ENCODE measurements around the gene EIF2D. TPM values are rescaled to one million over a fixed set of nuclear protein-coding genes. Genes with fewer than 3 reads are reported as not detected.

EIF2D gene
- total RNA-seq, 1 experiment from 2014 or later, result 51.8 TPM

DNA sequence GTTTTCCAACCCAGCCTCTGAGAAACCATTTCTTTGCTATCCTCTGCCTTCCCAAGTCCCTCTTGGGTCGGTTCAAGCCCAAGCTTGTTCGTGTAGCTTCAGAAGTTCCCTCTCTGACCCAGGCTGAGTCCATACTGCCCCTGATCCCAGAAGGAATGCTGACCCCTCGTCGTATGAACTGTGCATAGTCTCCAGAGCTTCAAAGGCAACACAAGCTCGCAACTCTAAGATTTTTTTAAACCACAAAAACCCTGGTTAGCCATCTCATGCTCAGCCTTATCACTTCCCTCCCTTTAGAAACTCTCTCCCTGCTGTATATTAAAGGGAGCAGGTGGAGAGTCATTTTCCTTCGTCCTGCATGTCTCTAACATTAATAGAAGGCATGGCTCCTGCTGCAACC is 23.8 kb downstream of the EIF2D start:
- Histone ChIP-seq H3K4me3 (ENCODE audit: low read length) (no peak overlapping the region), H3K4me1 (ENCODE audit: low read length) (peaks cover 6% of the 10 kb centered on the region), H3K79me2 (ENCODE audit: low read length) (no peaks in the 10 kb centered on the region), H3K4me2 (ENCODE audit: low read depth, low read length, poor library complexity, severe bottlenecking) (no peak overlapping the region), H3K27me3 (ENCODE audit: low read length) (no peaks in the 10 kb centered on the region), H3K9me3 (ENCODE audit: low read length) (no peaks in the 10 kb centered on the region), H3K9ac (ENCODE audit: low read length) (no peak overlapping the region), H2AFZ (ENCODE audit: low read length) (no peak overlapping the region), H4K20me1 (ENCODE audit: insufficient read depth, low read depth, low read length) (no peaks in the 10 kb centered on the region), H3K36me3 (ENCODE audit: insufficient read depth, low read length) (peaks cover 10% of the 10 kb centered on the region; the same call in 1 of the 2 replicates), H3K27ac (ENCODE audit: low read length) (no peak overlapping the region), H3K9me2 (replicated peaks; ENCODE audit: insufficient read depth, low read length) (no peaks in the 10 kb centered on the region)
- DNase-seq, result no peak

DNA sequence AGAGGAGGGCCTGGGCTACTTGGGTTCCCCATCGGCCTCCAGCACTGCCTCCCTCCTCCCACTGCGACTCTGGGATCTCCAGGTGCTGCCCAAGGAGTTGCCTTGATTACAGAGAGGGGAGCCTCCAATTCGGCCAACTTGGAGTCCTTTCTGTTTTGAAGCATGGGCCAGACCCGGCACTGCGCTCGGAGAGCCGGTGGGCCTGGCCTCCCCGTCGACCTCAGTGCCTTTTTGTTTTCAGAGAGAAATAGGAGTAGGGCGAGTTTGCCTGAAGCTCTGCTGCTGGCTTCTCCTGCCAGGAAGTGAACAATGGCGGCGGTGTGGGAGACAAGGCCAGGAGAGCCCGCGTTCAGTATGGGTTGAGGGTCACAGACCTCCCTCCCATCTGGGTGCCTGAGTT is 24.4 kb downstream of the EIF2D start:
- Histone ChIP-seq H3K27me3 (ENCODE audit: low read length) (no peaks in the 10 kb centered on the region), H3K4me2 (ENCODE audit: low read depth, low read length, poor library complexity, severe bottlenecking) (no peak overlapping the region), H3K9ac (ENCODE audit: low read length) (no peak overlapping the region), H3K9me2 (replicated peaks; ENCODE audit: insufficient read depth, low read length) (no peaks in the 10 kb centered on the region), H3K27ac (ENCODE audit: low read length) (no peak overlapping the region), H3K79me2 (ENCODE audit: low read length) (no peaks in the 10 kb centered on the region), H2AFZ (ENCODE audit: low read length) (no peak overlapping the region), H3K36me3 (ENCODE audit: insufficient read depth, low read length) (peaks cover 10% of the 10 kb centered on the region; the same call in 1 of the 2 replicates), H3K9me3 (ENCODE audit: low read length) (no peaks in the 10 kb centered on the region), H3K4me1 (ENCODE audit: low read length) (peaks cover 6% of the 10 kb centered on the region), H3K4me3 (ENCODE audit: low read length) (no peak overlapping the region), H4K20me1 (ENCODE audit: insufficient read depth, low read depth, low read length) (no peaks in the 10 kb centered on the region)
- no peak for DNase-seq

DNA sequence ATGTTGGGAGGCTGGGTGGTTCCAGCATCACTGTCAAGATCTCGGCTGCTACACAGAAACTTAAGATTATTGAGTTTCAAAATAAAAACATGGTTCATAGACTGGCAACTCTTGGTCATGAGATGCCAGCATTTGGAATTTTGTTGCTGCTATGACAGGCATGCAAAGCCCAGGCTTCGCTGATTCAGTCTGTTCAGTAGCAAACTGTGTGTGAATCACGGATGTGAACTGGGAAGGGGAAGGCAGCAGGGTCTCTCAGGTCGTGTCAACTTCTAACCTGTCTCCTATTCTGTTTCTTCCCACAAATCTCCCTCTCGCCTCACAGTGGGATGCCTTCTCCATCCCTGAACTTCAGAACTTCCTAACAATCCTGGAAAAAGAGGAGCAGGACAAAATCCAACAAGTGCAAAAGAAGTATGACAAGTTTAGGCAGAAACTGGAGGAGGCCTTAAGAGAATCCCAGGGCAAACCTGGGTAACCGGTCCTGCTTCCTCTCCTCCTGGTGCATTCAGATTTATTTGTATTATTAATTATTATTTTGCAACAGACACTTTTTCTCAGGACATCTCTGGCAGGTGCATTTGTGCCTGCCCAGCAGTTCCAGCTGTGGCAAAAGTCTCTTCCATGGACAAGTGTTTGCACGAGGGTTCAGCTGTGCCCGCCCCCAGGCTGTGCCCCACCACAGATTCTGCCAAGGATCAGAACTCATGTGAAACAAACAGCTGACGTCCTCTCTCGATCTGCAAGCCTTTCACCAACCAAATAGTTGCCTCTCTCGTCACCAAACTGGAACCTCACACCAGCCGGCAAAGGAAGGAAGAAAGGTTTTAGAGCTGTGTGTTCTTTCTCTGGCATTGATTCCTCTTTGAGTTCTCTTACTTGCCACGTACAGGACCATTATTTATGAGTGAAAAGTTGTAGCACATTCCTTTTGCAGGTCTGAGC is 25.5 kb downstream of the EIF2D start:
- Histone ChIP-seq H3K4me2 (ENCODE audit: low read depth, low read length, poor library complexity, severe bottlenecking) (no peak overlapping the region), H2AFZ (ENCODE audit: low read length) (no peak overlapping the region), H3K36me3 (ENCODE audit: insufficient read depth, low read length) (peaks cover 3% of the 10 kb centered on the region; the same call in 1 of the 2 replicates), H4K20me1 (ENCODE audit: insufficient read depth, low read depth, low read length) (no peaks in the 10 kb centered on the region), H3K4me1 (ENCODE audit: low read length) (peaks cover 6% of the 10 kb centered on the region), H3K9ac (ENCODE audit: low read length) (no peak overlapping the region), H3K9me3 (ENCODE audit: low read length) (no peaks in the 10 kb centered on the region), H3K79me2 (ENCODE audit: low read length) (no peaks in the 10 kb centered on the region), H3K4me3 (ENCODE audit: low read length) (no peak overlapping the region), H3K27me3 (ENCODE audit: low read length) (no peaks in the 10 kb centered on the region), H3K9me2 (replicated peaks; ENCODE audit: insufficient read depth, low read length) (no peaks in the 10 kb centered on the region), H3K27ac (ENCODE audit: low read length) (no peak overlapping the region)
- no peak for DNase-seq

- peaks cover 10% of the 10 kb centered on the region for H3K79me2 ChIP-seq (ENCODE audit: low read length)
- peaks cover 10% of the 10 kb centered on the region for H3K4me1 ChIP-seq (ENCODE audit: low read length)
Measured at GRCh38 chr1:206584683-206585082, 27.6 kb downstream of the EIF2D start.

GRCh38 chr1:206583707-206584648 is 28.3 kb downstream of the EIF2D start:
- H3K4me3 ChIP-seq (ENCODE audit: low read length), result no peak overlapping the region
- H3K36me3 ChIP-seq (ENCODE audit: insufficient read depth, low read length), result 0 out of 2 replicates have a peak, but pooled peaks cover under 1% of the 10 kb centered on the region
- H4K20me1 ChIP-seq (ENCODE audit: insufficient read depth, low read depth, low read length), result no peaks in the 10 kb centered on the region
- H3K4me1 ChIP-seq (ENCODE audit: low read length), result peaks cover 18% of the 10 kb centered on the region
- H3K27me3 ChIP-seq (ENCODE audit: low read length), result no peaks in the 10 kb centered on the region
- H3K4me2 ChIP-seq (ENCODE audit: low read depth, low read length, poor library complexity, severe bottlenecking), result no peak overlapping the region
- no peaks in the 10 kb centered on the region for H3K9me3 ChIP-seq (ENCODE audit: low read length)
- H2AFZ ChIP-seq (ENCODE audit: low read length), result no peak overlapping the region
- no peaks in the 10 kb centered on the region for H3K9me2 ChIP-seq (replicated peaks; ENCODE audit: insufficient read depth, low read length)
- peaks cover 17% of the 10 kb centered on the region for H3K79me2 ChIP-seq (ENCODE audit: low read length)
- DNase-seq, result peak; percentile 90
- no peak overlapping the region for H3K9ac ChIP-seq (ENCODE audit: low read length)
- no peak overlapping the region for H3K27ac ChIP-seq (ENCODE audit: low read length)

More at GRCh38 chr1:206584683-206585082, 27.6 kb downstream of the EIF2D start:
- Histone ChIP-seq H3K4me3 (ENCODE audit: low read length) (no peak overlapping the region), H3K36me3 (ENCODE audit: insufficient read depth, low read length) (0 out of 2 replicates have a peak, but pooled peaks cover 3% of the 10 kb centered on the region), H4K20me1 (ENCODE audit: insufficient read depth, low read depth, low read length) (no peaks in the 10 kb centered on the region), H3K9me2 (replicated peaks; ENCODE audit: insufficient read depth, low read length) (no peaks in the 10 kb centered on the region), H3K4me2 (ENCODE audit: low read depth, low read length, poor library complexity, severe bottlenecking) (no peak overlapping the region), H3K27ac (ENCODE audit: low read length) (no peak overlapping the region), H3K9me3 (ENCODE audit: low read length) (no peaks in the 10 kb centered on the region), H3K9ac (ENCODE audit: low read length) (no peak overlapping the region), H3K27me3 (ENCODE audit: low read length) (no peaks in the 10 kb centered on the region), H2AFZ (ENCODE audit: low read length) (no peak overlapping the region)
- no peak for DNase-seq

DNA sequence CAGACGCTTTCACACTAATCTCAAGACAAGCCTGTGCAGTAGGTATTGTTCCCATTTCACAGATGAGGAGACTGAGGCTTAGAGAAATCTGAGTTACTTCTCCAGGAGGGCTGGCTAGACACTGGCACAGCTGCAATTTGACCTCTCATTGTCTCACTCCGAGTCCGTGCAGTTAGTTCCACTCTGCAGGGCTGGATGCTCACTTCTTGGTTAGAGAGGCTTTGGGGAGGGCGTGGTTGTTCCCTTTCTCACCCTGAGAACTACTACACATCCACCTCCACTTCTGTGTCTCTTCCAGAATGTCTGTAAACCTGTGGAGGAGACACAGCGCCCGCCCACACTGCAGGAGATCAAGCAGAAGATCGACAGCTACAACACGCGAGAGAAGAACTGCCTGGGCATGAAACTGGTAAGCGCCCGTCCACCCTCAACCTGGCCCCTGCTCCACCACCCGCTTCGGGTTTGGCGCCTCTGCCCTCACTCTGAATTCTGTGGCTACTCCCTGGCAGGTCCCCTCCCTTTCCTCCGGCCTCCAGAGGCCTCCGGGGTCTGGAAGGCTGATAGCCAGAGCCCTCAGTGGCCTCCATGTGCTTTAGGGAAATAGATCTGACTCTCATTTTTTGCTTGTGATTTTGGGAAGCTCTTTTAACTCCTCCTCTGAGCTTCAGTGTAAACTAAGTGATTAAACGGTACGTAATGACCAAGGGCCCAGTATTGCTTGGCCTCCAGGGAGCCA is 29.1 kb downstream of the EIF2D start:
- Histone ChIP-seq H3K9me3 (ENCODE audit: low read length) (no peaks in the 10 kb centered on the region), H3K79me2 (ENCODE audit: low read length) (peaks cover 23% of the 10 kb centered on the region), H3K4me3 (ENCODE audit: low read length) (no peak overlapping the region), H3K4me1 (ENCODE audit: low read length) (peaks cover 26% of the 10 kb centered on the region), H3K9ac (ENCODE audit: low read length) (no peak overlapping the region), H4K20me1 (ENCODE audit: insufficient read depth, low read depth, low read length) (no peaks in the 10 kb centered on the region), H3K36me3 (ENCODE audit: insufficient read depth, low read length) (no peaks in the 10 kb centered on the region), H3K4me2 (ENCODE audit: low read depth, low read length, poor library complexity, severe bottlenecking) (no peak overlapping the region), H2AFZ (ENCODE audit: low read length) (no peak overlapping the region), H3K9me2 (replicated peaks; ENCODE audit: insufficient read depth, low read length) (no peaks in the 10 kb centered on the region), H3K27me3 (ENCODE audit: low read length) (no peaks in the 10 kb centered on the region), H3K27ac (ENCODE audit: low read length) (no peak overlapping the region)
- DNase-seq, result no peak

DNA sequence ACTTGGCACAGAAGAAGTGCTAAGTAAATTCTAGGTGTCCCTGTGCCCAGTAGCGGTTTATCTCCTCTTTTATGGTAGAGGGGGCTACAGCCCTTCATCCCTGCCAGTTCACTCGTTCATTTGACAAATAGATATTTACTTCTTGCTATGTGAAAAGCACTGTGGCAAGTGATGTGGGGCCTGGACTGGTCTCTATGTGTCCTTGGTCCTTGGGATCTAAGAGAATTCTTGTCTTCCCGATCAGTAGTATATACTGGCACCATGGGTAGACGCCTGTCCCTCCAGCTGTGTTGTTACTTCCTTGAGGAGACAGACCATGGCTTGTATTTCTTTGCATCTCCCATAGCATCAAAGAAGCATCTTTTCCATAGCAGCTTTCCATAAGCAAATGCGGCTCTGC is 29.7 kb downstream of the EIF2D start:
- no peak for DNase-seq
- no peak overlapping the region for H2AFZ ChIP-seq (ENCODE audit: low read length)
- peaks cover 27% of the 10 kb centered on the region for H3K4me1 ChIP-seq (ENCODE audit: low read length)
- no peak overlapping the region for H3K9ac ChIP-seq (ENCODE audit: low read length)
- H3K9me3 ChIP-seq (ENCODE audit: low read length), result no peaks in the 10 kb centered on the region
- H3K27ac ChIP-seq (ENCODE audit: low read length), result no peak overlapping the region
- no peaks in the 10 kb centered on the region; the same call in 1 of the 2 replicates for H4K20me1 ChIP-seq (ENCODE audit: insufficient read depth, low read depth, low read length)
- no peak overlapping the region for H3K4me2 ChIP-seq (ENCODE audit: low read depth, low read length, poor library complexity, severe bottlenecking)
- H3K79me2 ChIP-seq (ENCODE audit: low read length), result peaks cover 25% of the 10 kb centered on the region
- no peaks in the 10 kb centered on the region for H3K36me3 ChIP-seq (ENCODE audit: insufficient read depth, low read length)
- H3K9me2 ChIP-seq (replicated peaks; ENCODE audit: insufficient read depth, low read length), result no peaks in the 10 kb centered on the region
- H3K27me3 ChIP-seq (ENCODE audit: low read length), result no peaks in the 10 kb centered on the region
- no peak overlapping the region for H3K4me3 ChIP-seq (ENCODE audit: low read length)
